Activated CD4-positive, CD25-positive, alpha-beta regulatory T cell treated with anti-CD3 and anti-CD28 coated beads, Interleukin-2, amount 50 U/mL, for 16 hours (primary cell): ENCODE measurements around the gene INO80B.
"Not testable (repeated sequence)": the region's sequence is repeated elsewhere in the genome, so short reads cannot be mapped to it uniquely, and the experiment has no call there.

ENCODE experiments used
- DNase-seq: peaks from one replicate; pipeline ENCODE4 v3.0.0-alpha.2; 2020; ENCODE audit warnings: low read depth, low spot score

The INO80B gene

DNA sequence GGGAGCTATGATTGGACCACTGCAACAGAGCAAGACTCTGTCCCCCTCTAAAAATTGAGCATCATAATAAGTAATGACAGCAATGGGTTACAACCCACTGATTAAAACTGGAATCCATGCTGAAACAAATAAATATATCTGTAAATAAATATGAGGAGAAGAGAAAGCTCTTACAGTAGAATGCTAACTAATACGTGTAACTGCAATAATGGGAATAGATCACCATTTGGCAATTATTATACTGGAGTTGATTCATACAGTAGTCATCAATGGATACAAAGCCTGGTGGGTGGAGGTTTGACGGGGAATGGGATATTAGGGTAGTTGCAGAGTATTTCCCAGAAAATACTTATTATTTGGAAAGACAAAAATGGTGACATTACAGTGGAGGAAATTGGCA lies 6.1 kb upstream of the INO80B start:
- DNase-seq: no peak

- DNase-seq: no peak
Observed at GRCh38 chr2:74450570-74451190, 4.2 kb upstream of the INO80B start.

- DNase-seq: no peak
Observed at GRCh38 chr2:74457129-74457548, 2.3 kb downstream of the INO80B start.

DNA sequence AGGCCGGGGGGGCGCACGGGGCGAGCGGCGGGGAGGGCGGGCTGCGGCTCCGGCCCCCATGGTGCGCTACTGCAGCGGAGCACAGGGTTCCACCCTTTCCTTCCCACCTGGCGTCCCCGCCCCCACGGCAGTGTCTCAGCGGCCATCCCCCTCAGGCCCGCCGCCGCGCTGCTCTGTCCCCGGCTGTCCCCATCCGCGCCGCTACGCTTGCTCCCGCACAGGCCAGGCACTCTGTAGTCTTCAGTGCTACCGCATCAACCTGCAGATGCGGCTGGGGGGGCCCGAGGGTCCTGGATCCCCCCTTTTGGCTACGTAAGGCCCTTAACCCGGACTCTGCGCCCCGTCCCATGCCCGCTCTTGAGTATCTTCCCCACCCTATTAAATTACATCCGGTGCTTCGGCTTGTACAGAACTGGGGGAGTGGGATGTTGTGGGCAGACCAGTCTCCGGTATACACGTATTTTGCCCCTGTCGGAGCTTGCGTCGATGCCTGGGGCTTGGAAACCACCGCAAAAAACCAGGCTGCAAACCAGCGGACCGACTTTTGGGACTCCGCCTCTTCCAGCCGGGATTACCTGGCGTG lies 2.8 kb downstream of the INO80B start:
- DNase-seq: peak; percentile 61

DNA sequence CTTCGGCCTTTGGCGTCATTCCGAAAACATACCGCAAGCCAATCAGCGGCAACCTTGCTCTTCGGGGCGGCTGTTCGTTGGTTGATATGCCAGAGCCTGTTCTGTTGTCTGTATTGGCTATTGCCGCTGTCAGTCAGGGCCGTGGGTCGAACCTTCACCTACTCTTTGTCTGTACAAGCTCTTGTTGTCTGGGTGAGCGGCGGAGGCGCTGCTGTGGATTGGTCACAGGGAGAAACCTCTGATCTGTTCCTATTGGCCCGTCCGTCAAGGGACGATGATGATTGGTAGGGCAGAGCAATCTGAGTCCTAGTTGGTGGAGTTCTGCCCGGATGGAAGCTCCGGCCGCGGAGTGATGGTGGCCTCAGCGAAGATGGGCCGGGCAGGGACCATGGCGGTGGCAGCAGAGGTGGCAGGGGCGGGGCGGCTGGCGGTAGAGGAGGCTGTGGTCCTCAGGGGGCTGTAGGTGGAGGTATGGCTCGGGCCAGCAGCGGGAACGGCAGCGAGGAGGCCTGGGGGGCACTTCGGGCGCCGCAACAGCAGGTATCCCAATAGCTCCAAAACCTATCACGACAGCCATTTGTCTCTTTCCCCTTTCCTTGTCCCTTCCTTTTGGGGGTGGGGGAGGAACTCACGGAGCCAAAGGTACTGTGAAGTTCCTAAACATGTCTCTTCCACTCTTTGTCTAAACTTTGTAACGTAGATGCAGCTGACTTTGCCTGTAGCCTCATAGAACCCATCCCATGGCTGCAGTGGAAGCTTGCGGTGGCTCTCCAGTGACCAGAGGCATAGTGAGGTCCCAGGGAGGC lies 3.4 kb downstream of the INO80B start, which contains the start of gene WBP1:
Gene WBP1 (plus strand): TSS at position 307 of the 806 bp plus-strand sequence. CDS start 165 bp downstream, at position 472.
- peak; percentile 99 for DNase-seq

DNA sequence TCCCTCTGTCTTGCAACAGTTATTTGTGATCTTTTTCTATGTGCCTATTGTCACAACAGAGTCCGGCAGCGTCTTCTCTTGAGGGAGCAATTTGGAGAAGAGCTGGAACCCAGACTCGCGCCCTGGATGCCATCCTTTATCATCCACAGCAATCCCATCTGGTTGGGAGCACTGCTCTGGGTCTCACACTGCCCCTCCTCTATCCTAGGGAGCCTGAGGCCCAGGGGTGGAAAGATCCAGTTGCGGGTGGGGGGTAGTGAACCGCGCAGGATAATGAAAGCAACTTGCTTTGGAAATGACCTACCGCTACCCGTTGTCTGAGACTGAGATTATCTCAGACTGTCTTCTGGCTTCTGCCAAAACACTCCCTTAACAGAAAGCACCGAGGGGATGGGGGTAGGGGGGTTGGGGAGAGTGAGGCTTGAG lies 4.1 kb downstream of the INO80B start:
- DNase-seq: no peak

- DNase-seq: not testable (repeated sequence)
Observed at GRCh38 chr2:74459503-74460118, 4.7 kb downstream of the INO80B start.

- DNase-seq: not testable (repeated sequence)
Observed at GRCh38 chr2:74460187-74460586, 5.3 kb downstream of the INO80B start.

- DNase-seq: no peak
Observed at GRCh38 chr2:74461187-74462053, 6.5 kb downstream of the INO80B start.

DNA sequence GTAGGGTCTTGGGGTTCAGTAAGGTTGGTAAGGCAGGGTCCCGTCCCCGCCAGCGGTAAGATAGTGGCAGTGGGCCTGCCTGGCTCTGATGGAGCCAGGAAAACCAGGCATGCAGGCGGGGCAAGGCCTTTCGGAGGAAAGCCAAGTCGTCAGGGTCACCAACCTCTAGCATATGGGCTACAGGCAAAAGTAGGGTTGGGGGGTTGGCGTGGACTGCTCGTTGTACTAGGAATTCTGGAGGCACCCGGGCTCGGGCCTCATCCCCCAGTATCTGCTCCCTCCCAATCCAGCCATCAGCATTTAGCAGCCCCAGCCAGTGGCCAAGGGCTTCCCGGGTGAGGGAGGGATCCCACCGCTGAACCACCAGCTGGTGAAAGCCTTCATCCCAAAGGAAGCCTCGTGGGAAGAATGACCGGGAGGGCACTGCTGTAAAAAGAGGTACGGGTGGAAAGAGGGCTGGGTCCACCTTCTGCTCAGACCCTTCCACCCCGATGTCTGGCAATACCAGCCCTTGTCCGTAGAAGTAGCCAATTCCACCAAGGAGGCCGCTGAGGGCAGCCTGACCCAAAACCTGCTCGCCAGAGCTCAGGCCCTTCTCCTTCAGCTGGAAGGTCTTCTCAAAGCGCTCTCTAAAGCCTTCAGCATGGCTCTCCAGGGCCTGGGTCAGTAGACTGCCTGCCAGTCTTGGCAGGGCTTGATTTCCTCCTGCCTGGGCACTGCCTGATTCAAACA lies 7.3 kb downstream of the INO80B start:
- DNase-seq: no peak

DNA sequence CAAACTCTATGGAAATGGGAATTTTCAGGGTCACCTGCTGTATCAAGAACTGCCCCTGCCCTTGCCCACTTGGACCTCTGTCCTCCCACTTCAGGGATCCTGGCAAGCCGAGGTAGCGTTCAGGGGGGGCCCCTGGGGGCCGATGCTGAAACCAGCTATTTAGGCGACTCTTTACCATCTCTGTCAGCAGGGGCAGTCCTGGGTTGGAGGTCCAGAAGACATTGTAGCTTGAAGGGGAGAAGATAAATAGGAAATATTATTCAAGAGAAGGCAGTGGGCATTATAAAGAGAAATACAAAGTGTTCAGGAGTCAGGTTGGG lies 7.9 kb downstream of the INO80B start:
- no peak for DNase-seq

GRCh38 chr2:74464406-74464805 lies 9.5 kb downstream of the INO80B start:
- DNase-seq: no peak

GRCh38 chr2:74470742-74471141 lies 15.9 kb downstream of the INO80B start:
- not testable (repeated sequence) for DNase-seq

DNA sequence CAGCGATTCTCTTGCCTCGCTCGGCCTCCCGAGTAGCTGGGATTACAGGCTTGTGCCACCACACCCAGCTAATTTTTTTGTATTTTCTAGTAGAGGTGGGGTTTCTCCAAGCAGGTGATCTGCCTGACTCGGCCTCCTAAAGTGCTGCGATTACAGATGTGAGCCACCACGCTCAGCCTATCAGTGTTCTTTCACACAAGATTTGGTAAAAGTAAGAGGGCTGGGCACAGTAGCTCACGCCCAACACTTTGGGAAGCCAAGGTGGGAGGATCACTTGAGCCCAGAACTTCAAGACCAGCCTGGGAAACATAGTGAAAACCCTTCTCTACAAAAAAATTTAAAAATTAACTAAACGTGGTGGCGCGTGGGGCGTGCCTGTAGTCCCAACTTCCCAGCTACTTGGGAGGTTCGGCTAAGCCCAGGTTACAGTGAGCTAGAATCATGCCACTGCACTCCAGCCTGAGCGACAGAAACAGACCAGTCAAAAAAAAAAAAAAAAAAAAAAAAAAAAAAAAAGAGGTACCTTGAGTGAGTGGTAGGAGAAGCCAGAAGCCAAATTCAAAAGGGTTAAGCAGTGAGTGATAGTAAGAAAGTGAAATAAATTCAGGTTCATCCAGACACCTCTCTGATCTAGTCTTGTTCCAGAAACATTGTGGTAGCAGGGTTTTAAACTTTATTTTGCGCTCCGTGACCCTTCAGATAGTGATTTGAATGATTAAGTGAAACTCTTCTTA lies 16.6 kb downstream of the INO80B start:
- DNase-seq: no peak

DNA sequence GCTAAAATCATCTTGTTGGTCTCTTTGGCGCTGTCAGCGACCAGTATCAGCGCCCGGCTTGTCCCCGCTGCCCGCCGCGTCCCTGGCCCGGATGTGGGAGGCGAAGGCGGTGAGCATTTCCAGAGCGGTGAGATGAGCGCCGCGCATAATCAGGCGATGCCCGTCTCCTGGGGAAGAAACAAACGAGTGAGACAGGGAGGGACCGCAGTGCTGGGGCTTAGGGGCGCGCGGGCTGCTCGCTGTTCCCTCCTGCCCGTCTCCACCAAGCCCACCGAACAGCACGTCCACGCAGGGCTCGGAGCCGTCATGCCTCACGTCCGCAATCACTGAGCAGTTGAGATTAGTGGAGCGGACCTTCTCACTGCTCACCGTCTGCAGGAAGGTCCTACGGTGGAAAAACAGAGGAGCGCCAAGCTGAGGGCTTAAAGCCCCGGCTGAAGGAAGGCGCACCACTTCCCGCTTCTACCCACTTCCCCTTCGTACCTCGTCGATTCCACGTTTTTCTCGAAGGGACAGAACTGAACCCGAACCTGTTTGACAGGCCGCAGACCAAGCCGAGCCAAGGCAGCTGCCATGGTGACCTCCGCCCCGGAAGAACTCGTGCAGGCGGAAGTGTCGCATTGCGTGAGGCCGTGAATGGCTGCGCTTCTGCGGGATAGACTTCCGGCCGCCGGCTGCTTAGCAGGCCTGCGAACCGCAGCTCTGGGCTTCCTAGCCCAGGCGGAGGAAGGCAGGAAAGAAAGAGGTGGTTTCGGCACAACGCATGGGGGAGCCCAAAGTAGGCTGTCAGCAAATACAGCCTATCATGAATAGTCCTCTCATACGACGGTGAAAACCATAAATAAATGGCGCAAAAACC lies 17.4 kb downstream of the INO80B start, which contains the start of gene MRPL53:
Gene MRPL53 (minus strand): TSS at position 595 of the 859 bp plus-strand sequence. CDS start 20 bp downstream, at position 575.
- DNase-seq: peak; percentile 93

DNA sequence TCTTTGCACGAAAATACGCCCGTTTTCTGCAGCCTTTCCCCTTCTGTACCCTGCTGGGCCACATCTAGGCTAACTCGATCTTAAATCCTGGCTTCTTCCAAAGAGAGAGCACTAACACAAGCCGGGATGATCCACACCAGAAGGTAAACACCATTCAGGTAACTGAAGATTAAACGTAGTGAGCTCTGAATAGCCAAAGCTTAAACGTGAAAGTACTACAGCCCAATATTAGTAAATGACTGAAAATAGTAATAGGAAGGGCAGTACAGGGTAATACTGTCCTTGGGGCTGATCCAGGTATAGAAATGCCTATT lies 18.0 kb downstream of the INO80B start:
- no peak for DNase-seq

DNA sequence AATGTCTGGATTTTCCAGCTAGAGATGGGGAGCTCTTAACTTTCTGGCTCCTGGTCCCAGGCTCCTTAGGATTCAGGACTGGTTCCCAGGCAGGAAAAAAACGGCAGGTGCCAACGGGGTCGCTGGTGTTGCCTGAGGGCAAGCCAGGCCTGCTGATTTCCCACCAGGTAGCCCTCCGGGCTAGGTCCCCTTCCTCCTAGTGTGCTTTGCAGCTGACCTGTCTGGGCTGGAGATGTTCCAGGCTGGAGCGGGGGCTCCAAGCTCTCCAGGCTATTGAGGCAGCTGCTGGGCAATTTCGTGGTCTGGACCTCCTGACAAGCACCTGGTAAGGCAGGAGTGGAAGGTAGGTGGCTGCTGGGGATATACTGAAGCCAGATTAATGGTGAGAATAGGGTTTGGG lies 19.6 kb downstream of the INO80B start:
- no peak for DNase-seq

GRCh38 chr2:74474899-74475298 lies 20.0 kb downstream of the INO80B start:
- DNase-seq: no peak

DNA sequence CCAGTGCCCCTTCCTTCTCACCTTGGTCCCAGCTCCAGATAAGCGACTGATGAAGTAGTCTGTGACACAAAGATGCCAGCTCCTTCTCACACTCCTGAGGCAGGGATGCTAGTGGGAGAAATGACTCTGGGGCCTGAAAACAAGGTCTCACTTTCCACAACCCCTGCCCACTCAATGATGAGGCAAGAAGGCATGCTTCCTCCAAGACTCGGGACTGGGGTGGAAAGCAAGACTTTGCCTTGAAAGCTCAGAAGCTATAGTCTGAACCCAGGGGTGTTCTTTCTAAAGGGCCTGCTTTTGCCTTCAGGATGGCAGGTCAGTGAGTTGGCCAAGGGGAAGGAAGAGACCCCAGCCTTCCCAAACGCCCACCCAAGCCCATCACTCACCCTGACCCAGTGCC lies 26.5 kb downstream of the INO80B start:
- DNase-seq: no peak
